H9 (cell line): Measurements from ENCODE around the gene RYR1. TPM values are rescaled to one million over a fixed set of nuclear protein-coding genes. Genes with fewer than 3 reads are reported as not detected.

ENCODE experiments used
- DNase-seq: peaks from one replicate; pipeline ENCODE4 v3.0.0-alpha.2; 2017
- H2AFZ ChIP-seq: one replicate; pipeline ENCODE4 v1.6.1; 2013; ENCODE audit warnings: mild to moderate bottlenecking, low read length, control low read depth, moderate library complexity
- H2AK5ac ChIP-seq: 2 replicates; pipeline ENCODE4 v1.6.1; 2013; ENCODE audit warnings: low read length, control low read depth, mixed read lengths; ENCODE audit not compliant: insufficient read length
- H2BK120ac ChIP-seq: one replicate; pipeline ENCODE4 v1.6.1; 2013; ENCODE audit warnings: low read depth, mild to moderate bottlenecking, low read length, control low read depth, inconsistent platforms; ENCODE audit not compliant: poor library complexity, severe bottlenecking
- H2BK12ac ChIP-seq: 2 replicates; pipeline ENCODE4 v1.6.1; 2013; ENCODE audit warnings: low read length, control low read depth, mixed read lengths, low read depth; ENCODE audit not compliant: insufficient read length
- H2BK15ac ChIP-seq: 2 replicates; pipeline ENCODE4 v1.6.1; 2013; ENCODE audit warnings: low read depth, low read length, control low read depth
- H2BK20ac ChIP-seq: one replicate; pipeline ENCODE4 v1.6.1; 2013; ENCODE audit warnings: low read depth, mild to moderate bottlenecking, low read length, control low read depth, inconsistent platforms; ENCODE audit not compliant: poor library complexity, severe bottlenecking
- H2BK5ac ChIP-seq: 2 replicates; pipeline ENCODE4 v1.6.1; 2013; ENCODE audit warnings: low read length, control low read depth, mixed read lengths; ENCODE audit not compliant: insufficient read length
- H3K14ac ChIP-seq: 2 replicates; pipeline ENCODE4 v1.6.1; 2013; ENCODE audit warnings: low read length, control low read depth; ENCODE audit not compliant: insufficient read depth
- H3K18ac ChIP-seq: 2 replicates; pipeline ENCODE4 v1.6.1; 2013; ENCODE audit warnings: low read depth, mild to moderate bottlenecking, mixed read lengths, low read length, control low read depth; ENCODE audit not compliant: insufficient read length
- H3K23ac ChIP-seq: 2 replicates; pipeline ENCODE4 v1.6.1; 2013; ENCODE audit warnings: low read length, control low read depth, mixed read lengths, low read depth; ENCODE audit not compliant: insufficient read length
- H3K23me2 ChIP-seq: 2 replicates; pipeline ENCODE4 v1.6.1; 2013; ENCODE audit warnings: low read depth, mild to moderate bottlenecking, mixed read lengths, low read length, control low read depth; ENCODE audit not compliant: insufficient read length, poor library complexity, severe bottlenecking
- H3K27ac ChIP-seq: 2 replicates; pipeline ENCODE4 v1.5.1; 2013; ENCODE audit warnings: low read length, control low read depth, mixed read lengths, low read depth; ENCODE audit not compliant: insufficient read length
- H3K27me3 ChIP-seq: 2 replicates; pipeline ENCODE4 v1.6.1; 2013; ENCODE audit warnings: low read length, control low read depth, inconsistent platforms; ENCODE audit not compliant: insufficient read depth
- H3K4ac ChIP-seq: 2 replicates; pipeline ENCODE4 v1.6.1; 2013; ENCODE audit warnings: low read depth, mild to moderate bottlenecking, control low read depth, inconsistent platforms, low read length, moderate library complexity
- H3K4me1 ChIP-seq: 2 replicates; pipeline ENCODE4 v1.6.1; 2013; ENCODE audit warnings: low read length, control low read depth, inconsistent platforms; ENCODE audit not compliant: insufficient read depth
- H3K4me2 ChIP-seq: 2 replicates; pipeline ENCODE4 v1.6.1; 2013; ENCODE audit warnings: low read length, control low read depth, mixed read lengths; ENCODE audit not compliant: insufficient read length, insufficient read depth
- H3K56ac ChIP-seq: 2 replicates; pipeline ENCODE4 v1.6.1; 2013; ENCODE audit warnings: low read depth, mild to moderate bottlenecking, mixed read lengths, low read length, control low read depth; ENCODE audit not compliant: insufficient read length
- H3K79me1 ChIP-seq: 2 replicates; pipeline ENCODE4 v1.6.1; 2013; ENCODE audit warnings: low read depth, mild to moderate bottlenecking, moderate library complexity, low read length, control low read depth, inconsistent platforms; ENCODE audit not compliant: insufficient read depth, poor library complexity, severe bottlenecking
- H3K79me2 ChIP-seq: 2 replicates; pipeline ENCODE4 v1.6.1; 2013; ENCODE audit warnings: low read length, control low read depth, inconsistent platforms; ENCODE audit not compliant: insufficient read depth
- H3K9ac ChIP-seq: 2 replicates; pipeline ENCODE4 v1.6.1; 2013; ENCODE audit warnings: low read length, control low read depth, mixed read lengths; ENCODE audit not compliant: insufficient read length; ENCODE audit errors: extremely low read depth
- H3K9me3 ChIP-seq: one replicate; pipeline ENCODE4 v1.6.1; 2013; ENCODE audit warnings: low read depth, low read length, inconsistent platforms; ENCODE audit not compliant: control insufficient read depth
- H3T11ph ChIP-seq: one replicate; pipeline ENCODE4 v1.6.1; 2013; ENCODE audit warnings: mild to moderate bottlenecking, low read length, control low read depth, inconsistent platforms
- H4K20me1 ChIP-seq: one replicate; pipeline ENCODE4 v1.6.1; 2013; ENCODE audit not compliant: control insufficient read depth, insufficient read length, insufficient read depth
- H4K5ac ChIP-seq: 2 replicates; pipeline ENCODE4 v1.6.1; 2013; ENCODE audit warnings: low read depth, mild to moderate bottlenecking, mixed read lengths, low read length, control low read depth; ENCODE audit not compliant: insufficient read length
- H4K8ac ChIP-seq: replicated peaks from 2 replicates; pipeline ENCODE4 v1.6.1; 2013; ENCODE audit warnings: low read length, control low read depth, mixed read lengths, low read depth; ENCODE audit not compliant: insufficient read length
- H4K91ac ChIP-seq: 2 replicates; pipeline ENCODE4 v1.6.1; 2013; ENCODE audit warnings: low read depth, mild to moderate bottlenecking, moderate library complexity, mixed read lengths, low read length, control low read depth; ENCODE audit not compliant: insufficient read length
- H3K27ac Mint-ChIP-seq, 3 experiments: 2 replicates in 2 of 3; 3 replicates in 1 of 3; pipeline ENCODE4 v1.8.0; 2020 to 2021; ENCODE audit warnings: mixed read lengths in 3 of 3, mild to moderate bottlenecking in 1 of 3, moderate library complexity in 1 of 3
- H3K27me3 Mint-ChIP-seq: 2 replicates; pipeline ENCODE4 v1.8.0; 2021; ENCODE audit warnings: low read depth, mild to moderate bottlenecking, moderate library complexity, mixed read lengths
- H3K36me3 Mint-ChIP-seq, 3 experiments: 2 replicates in 2 of 3; 3 replicates in 1 of 3; pipeline ENCODE4 v1.8.0; 2020 to 2021; ENCODE audit warnings: low read depth in 3 of 3, mixed read lengths in 3 of 3; ENCODE audit not compliant: insufficient read depth in 1 of 3
- H3K4me1 Mint-ChIP-seq, 2 experiments: 2 replicates each; pipeline ENCODE4 v1.8.0; 2020; ENCODE audit warnings: mixed read lengths in 2 of 2
- H3K4me3 Mint-ChIP-seq, 2 experiments: 2 replicates in 1 of 2; 3 replicates in 1 of 2; pipeline ENCODE4 v1.8.0; 2020 to 2021; ENCODE audit warnings: mild to moderate bottlenecking in 2 of 2, mixed read lengths in 2 of 2, moderate library complexity in 1 of 2
- H3K9me3 Mint-ChIP-seq, 2 experiments: 2 replicates in 1 of 2; 3 replicates in 1 of 2; pipeline ENCODE4 v1.8.0; 2020; ENCODE audit warnings: mild to moderate bottlenecking in 2 of 2, mixed read lengths in 2 of 2, moderate library complexity in 1 of 2
- CTCF ChIP-seq: fragments of 200-600 bp; sonication (generic); conservative IDR thresholded peaks from 3 replicates; pipeline ENCODE4 v1.8.0; 2021; ENCODE audit warnings: antibody characterized with exemption, mild to moderate bottlenecking
- WGBS: extraction: QIAGEN DNeasy Blood & Tissue Kit; methylation state at CpG from one replicate; pipeline ENCODE4 v1.1.7; 2013; ENCODE audit warnings: missing lambda C conversion rate, low lambda C conversion rate, mixed read lengths; ENCODE audit not compliant: insufficient read length; ENCODE audit errors: extremely low coverage; 5-methylcytosine and 5-hydroxymethylcytosine counted together
- total RNA-seq: library from RNA; stranded (reverse); gene quantifications from 2 replicates; pipeline ENCODE4 v1.2.1, GENCODE V29; 2021

The RYR1 gene
- total RNA-seq, 1 experiment from 2014 or later, result 8.9 TPM

GRCh38 chr19:38507551-38508127 is 74.1 kb downstream of the RYR1 start:
- Histone ChIP-seq H3K23me2 (no peaks in the 10 kb centered on the region), H3K4me1 (no peaks in the 10 kb centered on the region; the same call in 1 of the 2 replicates), H4K20me1 (no peaks in the 10 kb centered on the region), H2BK120ac (no peak overlapping the region), H4K91ac (no peak overlapping the region), H2BK12ac (no peak overlapping the region), H2AFZ (no peak overlapping the region), H2BK20ac (no peak overlapping the region), H4K5ac (no peak overlapping the region), H3K4me2 (no peak overlapping the region), H3K56ac (no peak overlapping the region), H3K79me2 (no peaks in the 10 kb centered on the region; the same call in 1 of the 2 replicates), H3K4ac (no peak overlapping the region), H3K9ac (no peak overlapping the region), H2AK5ac (no peak overlapping the region), H3K27me3 (no peaks in the 10 kb centered on the region), H3K27ac (no peak overlapping the region), H3K18ac (no peak overlapping the region), H3K14ac (no peak overlapping the region), H4K8ac (no peak overlapping the region), H3K9me3 (no peaks in the 10 kb centered on the region), H3K23ac (no peak overlapping the region), H3T11ph (no peak overlapping the region), H3K79me1 (no peaks in the 10 kb centered on the region), H2BK5ac (no peak overlapping the region), H2BK15ac (no peak overlapping the region)
- H3K27ac Mint-ChIP-seq, result no peak overlapping the region
- H3K36me3 Mint-ChIP-seq, result peaks cover 49 to 73% (median 61%) of the 10 kb centered on the region in 3 experiments; a peak in 6 of 7 replicates
- no CpG with 5 or more reads among the region's 12 CpGs for WGBS
- H3K9me3 Mint-ChIP-seq, result no peaks in the 10 kb centered on the region
- H3K27me3 Mint-ChIP-seq, result no peaks in the 10 kb centered on the region; the same call in 1 of the 2 replicates
- peaks cover 9 to 16% of the 10 kb centered on the region in 2 experiments; a peak in 3 of 4 replicates for H3K4me1 Mint-ChIP-seq
- DNase-seq, result no peak
- no peak overlapping the region; a peak in 1 of 5 replicates for H3K4me3 Mint-ChIP-seq
- TF ChIP-seq CTCF, result no peak
